Suprapubic skin (tissue), 4 donors: ENCODE results near the gene DDX10. TPM values are rescaled to one million over a fixed set of nuclear protein-coding genes. Genes with fewer than 3 reads are reported as not detected.

Experiments
- DNase-seq, 2 donors: peaks; one replicate each; pipeline ENCODE4 v3.0.0-alpha.2; 2019; ENCODE audit warnings: low spot score in 2 of 2
- H3K27ac ChIP-seq: fragments of 200-600 bp; sonication (generic); one replicate; pipeline ENCODE4 v1.5.1; 2019
- H3K27me3 ChIP-seq: fragments of 200-600 bp; sonication (generic); one replicate; pipeline ENCODE4 v1.5.1; 2019
- H3K36me3 ChIP-seq: fragments of 200-600 bp; sonication (generic); one replicate; pipeline ENCODE4 v1.5.1; 2019
- H3K4me1 ChIP-seq: fragments of 200-600 bp; sonication (generic); one replicate; pipeline ENCODE4 v1.5.1; 2019
- H3K4me3 ChIP-seq: fragments of 200-600 bp; sonication (generic); one replicate; pipeline ENCODE4 v1.5.1; 2019; ENCODE audit warnings: mild to moderate bottlenecking
- H3K9me3 ChIP-seq: fragments of 200-600 bp; sonication (generic); one replicate; pipeline ENCODE4 v1.5.1; 2019
- EP300 ChIP-seq: sonication (generic); formaldehyde crosslinking; IDR thresholded peaks from one replicate; pipeline ENCODE4 v1.6.1; 2017; ENCODE audit warnings: antibody characterized with exemption
- POLR2A ChIP-seq, 2 donors: fragments of 450-650 bp; IDR thresholded peaks; one replicate each; pipeline ENCODE4 v1.6.1; 2017; ENCODE audit warnings: antibody characterized with exemption in 2 of 2, mild to moderate bottlenecking in 2 of 2, moderate library complexity in 2 of 2
- POLR2AphosphoS5 ChIP-seq, 3 donors: sonication (generic); formaldehyde crosslinking; IDR thresholded peaks; one replicate each; pipeline ENCODE4 v1.6.1; 2017; ENCODE audit warnings: antibody characterized with exemption in 3 of 3
- WGBS: methylation state at CpG from one replicate; pipeline ENCODE4 v1.1.5; 2018; 5-methylcytosine and 5-hydroxymethylcytosine counted together
- total RNA-seq, 4 donors: library from RNA; depleted of rRNA; stranded (reverse); fragments of >200 nt; gene quantifications; one replicate each; pipeline ENCODE4 v1.1.0, GENCODE V29; 2016
- TF ChIP-seq, protein P1 (sequence below), 2 donors: fragments of 200-600 bp in 1 of 2; fragments of 450-650 bp in 1 of 2; sonication (generic) in 1 of 2; IDR thresholded peaks; one replicate each; pipeline ENCODE4 v1.5.1; 2016 to 2019; ENCODE audit warnings: antibody characterized with exemption in 2 of 2, mild to moderate bottlenecking in 1 of 2, moderate library complexity in 1 of 2

The DDX10 gene
- total RNA-seq, 4 donors from 2014 or later: 21.9 to 30.7 (median 27.2) TPM

DNA sequence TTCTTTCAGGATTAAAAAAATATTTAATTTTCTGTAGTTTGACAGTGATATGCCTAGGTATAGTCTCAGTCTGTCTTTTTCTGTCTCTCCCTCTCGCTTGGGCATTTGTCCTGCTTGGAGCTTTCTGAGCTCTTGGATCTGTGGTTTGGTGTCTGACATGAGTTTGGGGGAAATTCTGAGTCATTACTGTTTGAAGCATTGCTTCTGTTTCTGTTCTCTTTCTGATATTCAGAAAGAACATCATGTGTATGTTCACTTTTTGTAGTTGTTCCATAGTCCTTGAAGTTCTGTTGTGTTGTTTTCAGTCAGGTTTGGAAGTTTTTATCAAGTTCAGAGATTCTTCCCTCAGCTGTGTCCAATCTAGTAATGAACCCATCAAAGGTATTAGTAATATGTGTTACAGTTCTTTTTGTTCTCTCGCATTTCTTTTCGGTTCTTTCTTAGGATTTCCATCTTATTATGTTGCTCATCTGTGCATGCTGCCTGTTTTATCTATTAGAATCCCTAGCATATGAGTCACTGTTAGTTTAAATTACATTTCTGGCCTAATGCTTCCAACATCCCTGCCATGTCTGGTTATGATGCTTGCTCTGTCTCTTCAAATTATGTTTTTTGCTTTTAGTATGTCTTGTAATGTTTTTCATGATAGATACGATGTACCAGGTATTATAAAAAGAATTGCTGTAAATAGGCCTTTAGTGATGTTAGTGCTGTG lies 48.4 kb downstream of the DDX10 start:
- Histone ChIP-seq H3K27me3 (no peaks in the 10 kb centered on the region), H3K27ac (no peak overlapping the region), H3K9me3 (peaks cover 12% of the 10 kb centered on the region), H3K4me3 (no peak overlapping the region), H3K4me1 (no peaks in the 10 kb centered on the region), H3K36me3 (peaks cover 46% of the 10 kb centered on the region)
- TF ChIP-seq POLR2AphosphoS5 (IDR thresholded peaks at IDR 0.05): no peak
- TF ChIP-seq, protein P1, sequence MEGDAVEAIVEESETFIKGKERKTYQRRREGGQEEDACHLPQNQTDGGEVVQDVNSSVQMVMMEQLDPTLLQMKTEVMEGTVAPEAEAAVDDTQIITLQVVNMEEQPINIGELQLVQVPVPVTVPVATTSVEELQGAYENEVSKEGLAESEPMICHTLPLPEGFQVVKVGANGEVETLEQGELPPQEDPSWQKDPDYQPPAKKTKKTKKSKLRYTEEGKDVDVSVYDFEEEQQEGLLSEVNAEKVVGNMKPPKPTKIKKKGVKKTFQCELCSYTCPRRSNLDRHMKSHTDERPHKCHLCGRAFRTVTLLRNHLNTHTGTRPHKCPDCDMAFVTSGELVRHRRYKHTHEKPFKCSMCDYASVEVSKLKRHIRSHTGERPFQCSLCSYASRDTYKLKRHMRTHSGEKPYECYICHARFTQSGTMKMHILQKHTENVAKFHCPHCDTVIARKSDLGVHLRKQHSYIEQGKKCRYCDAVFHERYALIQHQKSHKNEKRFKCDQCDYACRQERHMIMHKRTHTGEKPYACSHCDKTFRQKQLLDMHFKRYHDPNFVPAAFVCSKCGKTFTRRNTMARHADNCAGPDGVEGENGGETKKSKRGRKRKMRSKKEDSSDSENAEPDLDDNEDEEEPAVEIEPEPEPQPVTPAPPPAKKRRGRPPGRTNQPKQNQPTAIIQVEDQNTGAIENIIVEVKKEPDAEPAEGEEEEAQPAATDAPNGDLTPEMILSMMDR (IDR thresholded peaks at IDR 0.05): no peak
- no peak for TF ChIP-seq EP300
- TF ChIP-seq POLR2A (IDR thresholded peaks at IDR 0.05): no peak
- no peak for DNase-seq
- WGBS: 96% methylated on average over 4 of the region's 4 CpGs

DNA sequence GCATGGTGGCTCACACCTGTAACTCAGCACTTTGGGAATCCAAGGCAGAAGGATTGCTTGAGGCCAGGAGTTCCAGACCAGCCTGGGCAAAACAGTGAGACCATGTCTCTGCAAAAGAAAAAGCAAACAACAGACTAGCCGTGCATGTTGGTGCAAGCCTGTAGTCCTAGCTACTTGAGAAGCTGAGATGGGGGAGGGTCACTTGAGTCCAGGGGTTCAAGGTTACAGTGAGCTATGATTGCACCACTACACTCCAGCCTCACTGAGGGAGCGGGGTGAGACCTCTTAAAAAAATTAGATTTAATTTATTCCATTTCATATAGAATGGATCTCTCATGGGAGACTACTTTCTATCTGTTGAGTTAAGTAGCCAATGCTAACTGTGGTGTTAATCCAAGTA lies 50.4 kb downstream of the DDX10 start:
- H3K9me3 ChIP-seq: peaks cover 12% of the 10 kb centered on the region
- H3K4me3 ChIP-seq: no peak overlapping the region
- H3K27me3 ChIP-seq: no peaks in the 10 kb centered on the region
- H3K4me1 ChIP-seq: no peaks in the 10 kb centered on the region
- DNase-seq: no peak
- H3K27ac ChIP-seq: no peak overlapping the region
- H3K36me3 ChIP-seq: peaks cover 29% of the 10 kb centered on the region
- 93% methylated on average over 2 of the region's 2 CpGs for WGBS
- TF ChIP-seq, protein P1 (IDR thresholded peaks at IDR 0.05): no peak
- TF ChIP-seq POLR2A (IDR thresholded peaks at IDR 0.05) (no peak), POLR2AphosphoS5 (IDR thresholded peaks at IDR 0.05) (no peak), EP300 (no peak)

DNA sequence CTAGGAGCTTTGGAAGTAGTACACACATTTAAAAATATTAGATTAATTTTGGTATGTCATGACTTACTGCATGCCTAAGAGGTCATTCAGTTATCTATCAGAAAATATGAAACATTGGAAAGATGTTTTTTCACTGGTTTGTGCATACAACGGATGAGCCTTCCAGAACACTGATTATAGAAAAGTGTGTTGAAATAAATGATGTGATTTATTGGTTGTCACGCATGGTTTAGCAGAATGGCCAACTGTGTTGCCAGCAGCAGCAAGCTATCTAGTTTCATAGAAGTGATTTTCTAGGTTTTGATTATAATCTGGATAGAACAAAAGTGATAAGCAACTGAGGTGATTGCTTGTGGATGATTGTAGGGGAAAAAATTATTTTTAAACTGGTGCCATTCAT lies 53.6 kb downstream of the DDX10 start:
- TF ChIP-seq POLR2AphosphoS5 (IDR thresholded peaks at IDR 0.05) (no peak), EP300 (no peak), POLR2A (IDR thresholded peaks at IDR 0.05) (no peak)
- TF ChIP-seq, protein P1 (IDR thresholded peaks at IDR 0.05): no peak
- Histone ChIP-seq H3K27ac (no peak overlapping the region), H3K36me3 (peaks cover 24% of the 10 kb centered on the region), H3K4me1 (no peaks in the 10 kb centered on the region), H3K27me3 (no peaks in the 10 kb centered on the region), H3K4me3 (no peak overlapping the region), H3K9me3 (no peaks in the 10 kb centered on the region)
- WGBS: 72% methylated on average over 2 of the region's 2 CpGs
- DNase-seq: no peak

DNA sequence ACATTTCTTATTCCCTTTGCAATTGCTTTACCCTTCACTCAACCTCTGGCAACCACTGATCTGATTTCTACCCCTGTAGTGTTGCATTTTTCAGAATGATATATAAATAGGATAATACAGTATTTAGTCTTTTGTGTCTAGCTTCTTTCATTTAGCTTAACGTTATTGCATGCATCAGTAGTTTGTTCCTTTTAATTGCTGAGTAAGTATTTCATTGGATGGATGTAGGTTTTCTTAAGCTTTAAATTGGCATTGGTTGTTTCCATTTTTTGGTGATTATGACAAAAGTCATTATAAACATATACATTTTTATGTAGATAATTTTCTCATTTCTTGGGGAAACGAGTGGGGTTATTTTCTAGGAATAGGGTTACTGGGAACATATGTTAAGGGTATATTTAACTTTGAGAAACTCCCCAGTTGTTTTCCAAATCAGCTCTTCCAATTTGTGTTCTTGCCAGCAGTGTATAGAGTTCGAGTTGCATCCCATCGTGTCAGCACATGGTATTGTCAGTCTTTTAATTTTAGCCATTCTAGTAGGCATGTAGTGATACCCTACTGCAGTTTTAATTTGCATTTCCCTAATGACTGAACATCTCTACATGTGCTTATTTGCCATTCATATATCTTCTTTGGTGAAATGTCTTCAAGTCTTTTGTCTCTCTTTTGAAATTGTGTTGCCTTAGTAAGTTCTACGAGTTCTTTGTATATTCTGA lies 60.3 kb downstream of the DDX10 start:
- no peaks in the 10 kb centered on the region for H3K9me3 ChIP-seq
- peaks cover 24% of the 10 kb centered on the region for H3K36me3 ChIP-seq
- H3K4me1 ChIP-seq: no peaks in the 10 kb centered on the region
- no peak for TF ChIP-seq EP300
- TF ChIP-seq, protein P1 (IDR thresholded peaks at IDR 0.05): no peak
- TF ChIP-seq POLR2AphosphoS5 (IDR thresholded peaks at IDR 0.05): no peak
- no peak for TF ChIP-seq POLR2A (IDR thresholded peaks at IDR 0.05)
- H3K4me3 ChIP-seq: no peak overlapping the region
- no peak overlapping the region for H3K27ac ChIP-seq
- H3K27me3 ChIP-seq: no peaks in the 10 kb centered on the region
- WGBS: 77% methylated on average over 5 of the region's 5 CpGs
- DNase-seq: no peak

DNA sequence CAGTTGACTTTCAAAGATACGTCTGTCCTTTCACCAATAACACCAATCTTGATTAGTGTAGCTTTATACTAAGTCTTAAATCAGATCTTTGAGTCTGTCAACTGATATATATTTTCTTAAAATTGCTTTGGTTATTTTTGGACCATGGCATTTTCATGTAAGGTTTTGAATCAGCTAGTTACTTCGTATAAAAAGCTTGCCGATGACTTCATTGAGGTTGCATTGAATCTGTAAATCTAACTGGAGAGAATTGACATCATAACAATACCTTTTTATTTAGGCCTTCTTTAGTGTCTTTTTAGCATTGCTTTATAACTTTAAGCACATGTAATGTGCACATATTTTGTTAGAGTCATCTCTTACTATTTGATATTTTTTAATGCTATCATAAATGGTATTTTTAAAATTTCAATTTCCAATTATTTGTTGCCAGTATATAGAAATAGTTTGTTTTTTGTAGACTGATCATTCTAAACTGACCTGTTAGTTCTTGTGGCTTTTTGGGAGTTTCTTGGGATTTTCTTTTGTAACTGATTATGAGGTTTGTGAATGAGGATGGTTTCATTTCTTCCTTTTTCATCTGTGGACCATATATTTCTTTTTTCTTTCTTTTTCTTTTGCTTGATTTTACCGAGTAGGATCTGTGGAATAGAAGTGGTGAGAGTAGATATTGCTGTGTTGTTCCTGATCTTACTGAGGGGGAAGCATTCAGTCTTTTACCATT lies 61.4 kb downstream of the DDX10 start:
- 86% methylated on average over 4 of the region's 4 CpGs for WGBS
- Histone ChIP-seq H3K27me3 (no peaks in the 10 kb centered on the region), H3K9me3 (no peaks in the 10 kb centered on the region), H3K4me1 (no peaks in the 10 kb centered on the region), H3K27ac (no peak overlapping the region), H3K36me3 (peaks cover 22% of the 10 kb centered on the region), H3K4me3 (no peak overlapping the region)
- DNase-seq: no peak
- no peak for TF ChIP-seq POLR2AphosphoS5 (IDR thresholded peaks at IDR 0.05)
- TF ChIP-seq, protein P1 (IDR thresholded peaks at IDR 0.05): no peak
- TF ChIP-seq POLR2A (IDR thresholded peaks at IDR 0.05): no peak
- TF ChIP-seq EP300: no peak
